Suppressor macrophage (primary cell): ENCODE measurements around the gene SYTL1.

Source experiments
- DNase-seq, 4 experiments: peaks; one replicate each; pipeline ENCODE4 v3.0.0-alpha.2; 2020 to 2022
- total RNA-seq, 17 experiments: gene quantifications; one replicate each; lab custom pipeline; 2026; ENCODE audit warnings: mixed read lengths in 6 of 17, inconsistent platforms in 3 of 17; lab: John Stamatoyannopoulos, UW

SYTL1 gene, protein sequence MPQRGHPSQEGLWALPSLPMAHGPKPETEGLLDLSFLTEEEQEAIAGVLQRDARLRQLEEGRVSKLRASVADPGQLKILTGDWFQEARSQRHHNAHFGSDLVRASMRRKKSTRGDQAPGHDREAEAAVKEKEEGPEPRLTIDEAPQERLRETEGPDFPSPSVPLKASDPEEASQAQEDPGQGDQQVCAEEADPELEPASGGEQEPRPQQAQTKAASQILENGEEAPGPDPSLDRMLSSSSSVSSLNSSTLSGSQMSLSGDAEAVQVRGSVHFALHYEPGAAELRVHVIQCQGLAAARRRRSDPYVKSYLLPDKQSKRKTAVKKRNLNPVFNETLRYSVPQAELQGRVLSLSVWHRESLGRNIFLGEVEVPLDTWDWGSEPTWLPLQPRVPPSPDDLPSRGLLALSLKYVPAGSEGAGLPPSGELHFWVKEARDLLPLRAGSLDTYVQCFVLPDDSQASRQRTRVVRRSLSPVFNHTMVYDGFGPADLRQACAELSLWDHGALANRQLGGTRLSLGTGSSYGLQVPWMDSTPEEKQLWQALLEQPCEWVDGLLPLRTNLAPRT
- 1.1 to 13.0 (median 5.7) reads per million in 17 experiments for total RNA-seq

DNA sequence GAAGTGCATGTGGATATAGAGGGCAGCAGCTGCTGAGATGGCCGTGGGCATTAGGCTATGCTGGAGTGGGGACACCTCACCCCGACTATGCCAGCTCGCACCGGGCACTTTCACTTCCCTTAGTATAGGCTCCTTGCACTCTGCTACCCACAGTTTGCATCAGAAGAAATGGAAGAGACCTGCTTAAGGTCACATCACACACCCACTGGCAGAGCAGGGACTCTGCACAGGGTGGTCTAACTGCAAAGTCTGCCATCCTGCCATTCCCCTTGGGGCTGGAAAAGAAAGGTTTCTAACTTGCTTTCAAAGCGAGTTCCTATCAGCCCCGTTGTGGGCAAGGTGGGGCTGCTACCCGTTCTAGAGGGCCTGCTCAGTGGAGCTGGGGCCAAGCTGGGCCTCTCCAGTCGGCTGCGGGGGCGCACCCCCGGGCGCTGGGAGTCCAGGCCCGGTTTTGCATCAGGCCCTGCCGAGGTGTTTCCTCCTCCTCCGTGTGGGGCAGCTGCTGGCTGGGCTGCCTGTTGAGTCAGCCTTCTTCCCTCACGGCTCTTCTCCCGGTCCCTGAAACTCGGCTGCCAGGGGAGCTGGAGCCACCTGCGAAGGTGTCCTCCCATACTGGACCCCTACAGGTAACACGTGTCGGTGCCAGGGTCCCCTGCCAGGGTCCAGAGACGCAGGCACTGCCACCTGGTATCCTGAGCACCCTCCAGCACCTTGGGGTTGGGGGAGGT lies at the start of gene SYTL1:
Gene SYTL1, plus strand, starts transcription at position 498 of the 728 bp plus-strand sequence. CDS start 3,313 bp downstream, outside the sequence.
- peak; percentile 70 to 89 (median 83) for DNase-seq

DNA sequence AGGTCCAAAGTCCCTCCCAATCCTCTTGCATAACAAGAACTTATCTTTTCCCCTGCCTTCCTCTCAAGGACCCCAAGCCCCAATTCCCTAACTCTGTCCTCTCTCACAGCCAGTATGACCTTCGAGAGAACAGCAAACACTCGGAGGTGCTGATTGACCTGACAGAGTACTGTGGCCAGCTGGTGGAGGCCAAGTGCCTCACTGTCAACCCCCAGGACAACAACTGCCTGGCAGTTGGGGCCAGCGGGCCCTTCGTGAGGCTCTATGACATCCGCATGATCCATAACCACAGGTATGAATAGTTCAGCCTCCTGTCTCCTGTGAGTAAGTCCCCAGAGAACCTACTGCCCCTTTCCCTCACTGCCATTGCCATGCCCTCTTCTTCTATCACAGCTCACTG lies 49.7 kb upstream of the SYTL1 start:
- no peak for DNase-seq

DNA sequence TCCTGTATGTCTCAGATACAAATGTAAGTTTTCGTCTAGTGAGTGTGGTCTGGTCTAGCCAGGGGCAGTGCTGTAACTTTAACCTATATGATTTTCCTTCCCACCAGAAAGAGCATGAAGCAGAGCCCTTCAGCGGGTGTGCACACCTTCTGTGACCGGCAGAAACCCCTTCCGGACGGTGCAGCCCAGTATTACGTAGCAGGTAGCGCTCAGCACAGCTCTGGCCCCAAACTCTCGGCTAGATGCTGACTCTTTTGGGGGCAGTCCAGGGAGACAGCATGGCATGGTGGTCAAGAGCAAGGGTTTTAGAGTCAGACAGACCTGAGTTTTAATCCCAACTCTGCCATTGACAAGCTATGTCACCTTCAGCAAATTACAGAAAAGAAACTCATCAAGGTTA lies 47.9 kb upstream of the SYTL1 start:
- no peak for DNase-seq

DNA sequence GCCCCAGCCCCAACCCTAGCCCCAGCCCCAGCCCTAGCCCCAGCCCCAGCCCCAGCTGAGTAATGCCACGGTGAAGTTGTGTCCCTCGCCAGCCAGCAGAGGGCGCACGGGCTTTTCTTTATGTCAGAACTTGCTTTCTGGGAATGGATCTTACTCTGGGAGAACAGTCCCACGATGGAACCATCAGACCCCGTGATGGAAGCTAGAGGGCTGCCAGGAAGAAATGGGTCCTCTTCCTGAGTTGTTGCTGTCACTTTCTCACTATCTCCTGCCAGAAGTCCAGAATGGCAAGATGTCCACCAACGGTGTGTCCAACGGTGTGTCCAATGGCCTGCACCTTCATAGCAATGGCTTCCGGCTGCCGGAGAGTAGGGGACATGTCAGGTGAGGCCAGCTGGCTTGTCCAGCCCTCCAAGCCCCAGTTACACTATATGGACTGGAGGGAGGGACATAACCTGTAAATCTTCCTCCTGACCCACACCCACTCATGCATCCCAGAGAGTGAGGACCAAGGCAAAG lies 45.0 kb upstream of the SYTL1 start:
- DNase-seq: peak; percentile 71 to 87 (median 81)

DNA sequence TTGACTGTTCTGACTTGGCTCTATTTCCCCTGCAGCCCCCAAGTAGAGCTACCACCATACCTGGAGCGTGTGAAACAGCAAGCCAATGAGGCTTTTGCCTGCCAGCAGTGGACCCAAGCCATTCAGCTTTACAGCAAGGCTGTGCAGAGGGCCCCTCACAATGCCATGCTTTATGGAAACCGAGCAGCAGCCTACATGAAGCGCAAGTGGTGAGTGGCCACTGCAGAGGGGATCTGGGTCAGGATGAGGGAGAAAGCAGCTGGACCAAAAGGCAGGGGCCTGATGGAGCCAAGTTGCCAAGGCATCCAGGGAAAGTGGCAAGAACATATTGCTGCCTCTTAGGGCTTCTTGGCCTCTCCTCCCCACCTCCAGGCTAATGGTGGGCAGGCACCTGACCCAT lies 43.9 kb upstream of the SYTL1 start:
- no peak for DNase-seq

DNA sequence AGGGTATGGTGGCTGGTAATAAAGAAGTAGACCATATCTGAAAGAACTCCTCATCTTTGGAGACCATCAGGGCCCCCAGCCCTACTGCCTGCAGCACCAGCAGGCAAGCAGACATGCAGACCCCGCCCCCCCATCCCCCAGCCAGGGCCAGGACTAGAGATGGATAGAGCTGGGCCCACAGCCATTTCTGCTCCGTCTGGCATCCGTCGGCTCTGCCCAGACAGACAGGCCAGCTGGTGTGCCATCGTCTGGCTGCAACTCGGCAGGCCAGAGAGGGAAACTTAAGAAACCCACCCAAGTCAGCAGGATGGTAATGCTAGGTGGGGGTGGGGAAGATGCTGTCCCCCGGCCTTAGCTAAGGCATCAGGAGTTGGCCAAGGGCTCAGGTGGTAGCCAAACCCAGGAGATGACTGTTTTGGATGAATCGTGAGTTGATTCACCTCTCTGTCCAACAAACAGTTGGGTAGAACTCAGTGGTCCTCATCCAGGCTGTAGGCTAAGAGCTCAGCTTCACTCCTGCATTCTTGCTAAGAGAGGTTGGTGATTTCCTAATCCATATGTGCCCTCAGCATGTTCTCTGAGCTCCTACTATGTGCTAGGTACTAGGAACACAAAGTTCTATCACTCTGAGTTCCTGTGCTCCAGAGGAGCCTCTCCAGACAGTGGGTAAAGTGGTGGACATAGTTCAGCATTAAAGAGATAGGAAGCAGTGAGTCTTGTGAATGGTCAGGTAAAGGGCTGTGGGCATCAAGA lies 43.0 kb upstream of the SYTL1 start:
- no peak for DNase-seq

DNA sequence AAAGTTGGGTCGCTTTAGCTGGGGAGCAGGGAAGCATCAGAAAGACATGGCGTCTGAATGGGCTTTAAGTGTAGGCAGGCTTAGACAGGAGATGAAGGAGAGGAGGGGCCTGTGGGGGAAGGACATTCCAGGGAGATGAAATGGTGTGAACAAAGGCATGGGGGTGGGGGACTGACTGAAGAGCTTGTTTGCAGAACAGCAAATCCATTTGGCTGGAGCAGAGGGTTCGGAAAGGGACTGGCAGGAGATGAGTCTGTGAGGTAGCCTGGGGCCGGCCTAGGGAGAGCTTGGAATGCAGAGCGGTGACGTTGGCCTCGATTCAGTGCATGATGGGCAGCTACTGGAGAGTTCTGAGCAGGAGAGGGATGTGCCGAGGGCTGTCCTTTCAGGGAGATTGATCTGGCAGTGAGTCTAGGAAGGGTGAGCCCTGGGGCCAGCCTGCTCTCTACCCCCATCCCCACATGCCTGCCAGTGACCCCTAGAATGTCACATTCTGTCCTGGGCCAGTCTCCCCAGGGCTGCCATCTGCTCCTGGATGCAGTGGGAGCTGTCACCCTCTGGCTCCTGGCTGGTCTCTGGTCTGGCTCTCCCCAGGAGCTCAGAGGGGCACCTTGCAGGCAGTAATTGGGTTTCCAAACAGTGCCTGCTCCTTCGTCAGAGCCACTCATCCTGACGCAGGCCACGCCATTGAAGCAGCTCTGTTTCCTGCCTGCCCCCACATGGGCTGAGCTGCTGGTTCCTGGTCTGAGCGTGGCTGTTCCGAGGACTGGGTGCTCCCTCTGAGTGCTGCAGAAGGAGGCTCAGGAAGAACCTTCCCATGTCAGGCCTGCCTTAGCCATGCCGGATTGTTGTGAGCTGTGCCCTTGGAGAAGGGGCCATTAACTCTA lies 42.2 kb upstream of the SYTL1 start:
- DNase-seq: peak; percentile 68 to 82 (median 74)

DNA sequence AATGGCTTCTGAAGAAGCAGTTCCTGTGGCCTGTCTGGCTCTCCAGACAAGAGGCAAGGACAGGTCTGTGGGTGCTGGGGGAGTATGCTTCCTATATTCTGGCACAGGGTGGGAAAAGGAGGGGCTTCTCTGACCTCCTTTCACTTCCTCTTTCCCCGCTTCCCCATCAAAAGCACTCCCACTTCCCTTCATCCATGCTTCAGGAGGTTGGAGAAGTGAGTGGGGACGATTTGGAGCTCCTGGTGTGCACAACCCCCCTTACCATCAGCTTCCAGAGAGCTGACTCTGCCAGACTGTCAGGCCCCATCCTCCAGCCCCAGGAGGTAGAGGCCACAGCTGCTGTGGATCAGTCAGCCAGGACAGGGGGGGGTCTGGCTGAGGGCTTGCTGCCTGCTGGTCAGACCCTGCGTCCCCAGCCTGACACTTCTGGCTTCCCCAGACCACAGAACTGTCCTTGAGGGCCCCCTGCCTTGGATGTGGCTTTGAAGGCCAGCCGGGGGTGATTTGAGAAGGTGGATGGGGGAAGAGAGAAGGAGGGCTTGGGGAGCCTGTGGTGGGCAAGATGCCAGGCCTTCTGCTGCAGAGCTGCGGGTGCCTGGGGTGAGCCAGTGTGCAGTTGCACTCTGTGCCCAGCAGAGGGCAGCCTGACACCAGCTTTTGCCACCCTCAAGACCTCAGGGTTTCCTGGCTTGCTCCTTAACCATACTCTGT lies 41.3 kb upstream of the SYTL1 start:
- DNase-seq: peak; percentile 91 to 94 (median 92)

DNA sequence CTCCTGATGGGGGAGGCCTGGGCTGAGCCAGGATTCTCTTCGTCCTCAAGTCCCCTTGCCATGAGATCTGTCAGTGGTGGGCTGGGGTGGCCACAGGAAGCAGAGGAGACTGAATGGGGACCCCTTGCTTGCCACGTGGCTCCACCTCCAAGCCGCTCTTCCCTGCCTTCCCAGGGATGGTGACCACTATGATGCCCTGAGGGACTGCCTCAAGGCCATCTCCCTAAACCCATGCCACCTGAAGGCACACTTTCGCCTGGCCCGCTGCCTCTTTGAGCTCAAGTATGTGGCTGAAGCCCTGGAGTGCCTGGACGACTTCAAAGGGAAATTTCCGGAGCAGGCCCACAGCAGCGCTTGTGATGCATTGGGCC lies 40.8 kb upstream of the SYTL1 start:
- DNase-seq: no peak

DNA sequence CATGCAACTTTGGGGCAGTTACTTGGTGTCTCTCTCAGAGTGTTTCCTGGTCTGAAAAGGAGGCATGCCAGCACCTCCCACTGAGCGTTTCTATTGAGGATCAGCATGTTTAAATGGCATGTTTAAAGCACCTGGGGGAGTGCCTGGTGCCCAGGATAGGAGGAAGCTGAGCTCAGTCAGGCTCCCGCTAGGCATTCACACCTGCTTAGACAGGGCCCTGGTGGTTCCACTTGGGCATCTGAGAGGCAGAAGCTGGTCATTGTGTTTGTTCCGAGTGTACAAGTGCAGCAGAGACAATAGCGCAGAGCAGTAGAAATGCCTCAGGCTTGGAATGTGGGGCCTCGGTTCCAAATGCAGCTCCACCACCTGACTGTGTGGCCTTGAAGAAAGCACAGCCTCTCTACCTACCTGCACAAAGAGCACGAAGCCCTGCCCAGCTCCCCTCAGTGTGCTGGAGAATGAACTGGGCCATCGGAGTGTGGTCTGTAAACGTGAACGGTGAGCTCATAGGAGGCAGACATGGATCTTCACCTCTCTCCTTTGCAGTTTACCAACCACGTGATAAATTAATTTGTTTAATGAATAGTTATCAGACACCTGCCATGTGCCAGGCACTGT lies 40.1 kb upstream of the SYTL1 start:
- DNase-seq: no peak

DNA sequence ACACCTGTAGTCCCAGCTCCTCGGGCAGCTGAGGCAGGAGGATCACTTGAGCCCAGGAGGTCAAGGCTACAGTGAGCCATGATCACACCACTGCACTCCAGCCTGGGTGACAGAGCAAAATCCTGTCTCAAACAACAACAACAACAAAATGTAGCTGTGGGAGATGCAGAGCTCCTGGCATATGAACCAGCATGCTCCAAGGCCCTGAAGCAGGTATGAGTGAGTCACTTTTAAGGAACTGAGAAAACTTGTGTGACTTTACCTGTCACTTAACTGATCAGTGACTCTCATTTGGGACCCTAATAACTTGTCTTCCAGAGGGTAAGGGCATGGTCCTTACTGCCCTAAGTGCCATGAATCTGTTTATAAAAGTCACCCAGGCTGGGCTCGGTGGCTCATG lies 39.2 kb upstream of the SYTL1 start:
- no peak for DNase-seq

DNA sequence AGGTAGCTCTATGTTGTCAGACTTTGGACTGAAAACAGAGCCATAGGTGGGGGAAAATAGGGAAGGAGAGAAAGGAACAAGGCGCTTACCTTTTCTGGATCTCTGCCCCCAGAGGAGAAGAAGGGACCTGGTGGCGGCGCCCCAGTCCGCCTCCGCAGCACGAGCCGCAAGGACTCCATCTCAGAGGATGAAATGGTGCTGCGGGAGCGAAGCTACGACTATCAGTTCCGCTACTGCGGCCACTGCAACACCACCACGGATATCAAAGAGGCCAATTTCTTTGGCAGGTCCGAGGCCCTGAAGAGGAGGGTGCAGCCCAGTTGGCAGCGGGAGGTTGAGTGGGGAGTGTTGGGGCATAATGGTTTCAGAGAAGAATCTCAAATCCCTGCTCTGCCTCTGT lies 38.3 kb upstream of the SYTL1 start:
- DNase-seq: no peak

DNA sequence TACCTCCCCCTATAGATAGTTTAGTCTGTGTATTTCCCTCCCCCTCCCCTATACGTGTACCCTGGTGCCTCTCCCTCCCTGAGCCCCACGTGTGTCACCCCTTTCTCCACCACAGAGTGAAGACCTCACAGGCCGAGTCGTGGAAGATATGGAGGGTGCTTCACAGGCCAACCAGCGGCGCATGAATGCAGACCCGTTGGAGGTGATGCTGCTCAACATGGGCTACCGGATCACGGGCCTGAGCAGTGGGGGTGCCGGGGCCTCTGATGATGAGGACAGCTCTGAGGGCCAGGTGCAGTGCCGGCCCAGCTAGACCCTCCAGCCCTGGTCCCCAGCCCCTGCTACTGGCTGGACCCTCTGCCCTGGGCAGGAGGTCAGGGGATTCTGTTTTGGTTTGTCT lies 35.8 kb upstream of the SYTL1 start:
- DNase-seq: no peak

DNA sequence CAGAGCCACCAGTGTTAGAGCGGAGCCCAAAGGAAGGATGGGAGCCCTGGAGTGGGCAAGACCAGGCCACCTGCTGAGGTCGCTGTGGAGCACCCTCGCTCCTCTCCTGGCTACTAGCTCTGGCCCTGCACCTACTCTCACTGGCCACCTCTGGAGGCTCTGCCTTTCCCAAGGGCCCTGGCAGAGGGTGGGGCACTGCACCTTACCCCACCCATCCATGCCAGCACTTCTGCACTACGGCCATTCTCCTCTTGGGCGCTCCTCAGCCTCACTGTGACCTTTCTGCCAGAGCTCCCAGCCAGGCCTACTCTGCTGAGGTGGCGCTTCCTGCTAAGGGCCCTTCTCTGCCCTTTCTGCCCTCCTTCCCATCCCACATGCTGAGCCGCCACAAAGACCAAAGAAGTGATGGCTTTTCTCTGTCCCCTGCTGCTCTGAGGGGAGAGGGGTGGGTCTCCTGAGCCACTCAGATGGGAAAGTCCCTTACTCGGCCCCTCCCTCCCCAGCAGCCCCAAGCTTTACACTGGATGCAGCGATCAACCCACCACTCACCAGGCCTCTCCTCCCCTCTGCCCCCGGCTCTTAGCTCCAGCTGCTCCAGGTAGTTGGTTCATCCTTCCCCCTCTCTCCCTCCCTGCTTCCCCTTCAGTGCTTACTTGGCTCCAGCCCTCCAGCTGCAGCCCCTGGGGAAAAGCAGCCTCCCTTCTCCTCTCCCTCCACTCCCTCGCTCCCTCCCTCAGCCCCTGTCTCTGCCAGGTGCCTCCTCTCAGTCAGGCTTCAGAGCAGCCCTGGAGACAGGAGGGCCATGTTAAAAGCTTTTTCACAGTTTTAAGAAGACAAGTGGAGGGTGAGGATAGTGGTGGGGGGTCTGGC lies 34.7 kb upstream of the SYTL1 start:
- DNase-seq: no peak

DNA sequence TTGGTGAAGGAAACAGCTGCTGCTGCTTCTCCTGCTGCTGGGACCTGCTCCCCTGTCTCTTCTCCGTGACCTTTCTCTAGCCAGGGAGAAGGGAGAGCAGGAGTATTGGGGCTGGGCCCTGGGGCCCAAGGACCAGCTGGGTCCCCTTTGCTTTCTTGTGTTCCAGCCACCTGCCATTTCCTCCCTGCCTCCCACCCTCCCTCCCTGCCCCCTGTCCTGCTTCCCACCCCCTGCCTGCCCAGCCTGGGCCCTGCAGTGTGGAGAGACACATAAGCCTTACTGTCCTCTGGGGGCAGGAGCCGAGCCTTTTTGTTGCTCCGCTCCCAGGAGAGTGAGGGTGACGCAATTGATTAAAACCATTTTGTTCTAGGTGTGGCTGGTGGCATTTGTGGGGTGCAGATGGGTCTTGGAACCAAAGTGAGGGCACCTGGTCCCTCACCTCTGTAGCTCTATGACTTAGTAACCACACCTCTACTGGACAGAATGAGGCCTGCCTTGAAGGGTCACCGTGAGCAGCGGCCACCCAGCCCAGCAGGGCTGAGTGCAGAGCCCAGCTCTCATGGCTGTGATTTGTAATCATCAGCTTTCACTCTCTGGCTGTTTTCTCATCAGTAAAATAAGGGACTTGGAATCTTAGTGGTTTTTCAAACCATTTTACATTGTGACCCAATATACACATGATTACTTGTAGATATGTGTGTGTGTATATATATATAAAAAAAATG lies 33.8 kb upstream of the SYTL1 start:
- no peak for DNase-seq

DNA sequence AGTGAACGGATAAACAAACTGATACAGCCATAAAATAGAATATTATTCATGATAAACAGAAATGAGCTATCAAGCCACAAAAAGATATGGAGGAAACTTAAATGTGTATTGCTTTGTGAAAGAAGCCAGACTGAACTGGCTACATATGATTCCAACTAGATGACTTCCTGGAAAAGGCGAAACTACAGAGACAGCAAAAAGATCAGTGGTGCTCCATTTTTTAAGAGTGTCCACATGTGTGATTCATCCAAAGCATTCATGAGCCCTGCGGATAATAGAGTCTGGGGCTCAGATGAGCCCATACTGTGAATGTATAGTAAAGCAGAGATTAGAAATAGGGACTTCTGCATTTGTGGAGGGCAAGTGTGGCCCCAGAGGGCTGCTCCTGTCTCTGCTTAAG lies 27.7 kb upstream of the SYTL1 start:
- DNase-seq: no peak

DNA sequence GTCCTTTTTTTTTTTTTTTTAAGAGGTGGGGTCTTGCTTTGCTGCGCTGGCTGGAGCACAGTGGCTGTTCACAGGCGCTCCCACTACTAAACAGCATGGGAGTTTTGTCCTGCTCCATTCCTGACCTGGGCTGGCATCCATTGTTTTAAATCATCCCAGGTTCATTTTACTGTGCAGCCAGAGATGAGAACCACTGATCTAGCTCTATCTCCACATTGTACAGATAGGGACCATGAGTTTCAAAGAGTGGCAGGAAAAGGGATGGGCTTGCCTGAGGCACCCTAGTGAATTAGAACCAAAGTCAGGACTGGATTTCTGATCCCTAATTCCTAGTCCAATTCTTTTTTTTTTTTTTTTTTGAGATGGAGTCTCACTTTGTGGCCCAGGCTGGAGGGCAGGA lies 27.1 kb upstream of the SYTL1 start:
- DNase-seq: no peak

DNA sequence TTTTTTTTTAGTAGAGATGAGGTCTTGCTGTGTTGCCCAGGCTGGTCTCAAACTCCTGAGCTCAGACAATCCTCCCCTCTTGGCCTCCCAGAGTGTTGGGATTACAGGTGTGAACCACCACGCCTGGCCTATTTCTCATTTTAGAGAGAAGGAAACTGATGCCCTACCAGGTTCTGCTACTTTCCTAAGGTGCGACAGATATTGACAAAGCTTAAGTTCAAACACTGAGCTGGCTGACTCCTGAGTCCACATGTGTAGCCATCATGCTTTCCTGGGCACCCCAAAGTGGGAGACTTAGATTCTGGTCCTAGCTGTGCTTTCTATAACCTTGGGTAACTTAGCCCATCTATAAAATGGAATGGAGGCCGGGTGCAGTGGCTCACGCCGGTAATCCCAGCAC lies 25.0 kb upstream of the SYTL1 start:
- no peak for DNase-seq

DNA sequence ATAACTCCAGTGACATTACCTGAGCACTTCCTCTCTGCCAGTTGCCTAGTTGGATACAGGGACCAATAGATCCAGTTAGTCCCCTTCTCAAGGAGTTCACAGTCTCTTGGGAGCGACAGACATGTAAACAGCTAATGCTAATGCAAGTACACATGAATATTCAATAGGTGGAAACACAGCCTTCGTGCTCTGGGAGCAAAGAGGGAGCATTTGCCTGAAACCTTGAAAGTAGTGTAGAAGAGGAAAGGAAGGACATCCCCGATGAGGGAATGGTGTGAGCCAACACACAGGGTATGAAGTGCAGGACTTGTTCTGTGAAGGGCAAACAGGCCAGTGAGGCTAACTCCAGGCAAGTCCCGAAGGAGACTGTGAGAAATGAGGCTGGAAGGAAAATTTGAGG lies 23.7 kb upstream of the SYTL1 start:
- DNase-seq: no peak
